Bone marrow (tissue), 2 donors: ENCODE data around the gene PRAC1.

Experiments
- DNase-seq, 2 donors: peaks; one replicate each; lab custom pipeline; 2025; lab: John Stamatoyannopoulos, UW

PRAC1 gene

GRCh38 chr17:48747445-48748363, 25.4 kb upstream of the PRAC1 start:
- no peak for DNase-seq

GRCh38 chr17:48746916-48747444, 24.7 kb upstream of the PRAC1 start:
- DNase-seq: no peak

GRCh38 chr17:48745381-48746275, 23.3 kb upstream of the PRAC1 start:
- DNase-seq: no peak

GRCh38 chr17:48740537-48740936, 18.2 kb upstream of the PRAC1 start:
- no peak for DNase-seq

GRCh38 chr17:48738803-48739526, 16.6 kb upstream of the PRAC1 start:
- DNase-seq: no peak

- no peak for DNase-seq
Observed at GRCh38 chr17:48738424-48738802, 16.1 kb upstream of the PRAC1 start.

GRCh38 chr17:48737330-48738043, 15.2 kb upstream of the PRAC1 start:
- no peak for DNase-seq

GRCh38 chr17:48735062-48735351, 12.7 kb upstream of the PRAC1 start:
- no peak for DNase-seq

- no peak for DNase-seq
Observed at GRCh38 chr17:48734333-48735061, 12.2 kb upstream of the PRAC1 start.

- no peak for DNase-seq
Observed at GRCh38 chr17:48733632-48734328, 11.5 kb upstream of the PRAC1 start.

- DNase-seq: no peak
Observed at GRCh38 chr17:48732688-48733629, 10.6 kb upstream of the PRAC1 start.

GRCh38 chr17:48731355-48731754, 9.0 kb upstream of the PRAC1 start:
- no peak for DNase-seq

- DNase-seq: no peak
Observed at GRCh38 chr17:48730240-48730550, 7.9 kb upstream of the PRAC1 start.

- DNase-seq: no peak
Observed at GRCh38 chr17:48729335-48730239, 7.3 kb upstream of the PRAC1 start.

- DNase-seq: no peak
Observed at GRCh38 chr17:48728232-48729231, 6.2 kb upstream of the PRAC1 start, which contains the start of gene HOXB13. HOXB13 (minus strand) TSS chr17:48728750; CDS start chr17:48728593, 157 bp downstream.

- no peak for DNase-seq
Observed at GRCh38 chr17:48727415-48728175, 5.3 kb upstream of the PRAC1 start.
